ENCODE measurements around the gene MFSD1.

DNA sequence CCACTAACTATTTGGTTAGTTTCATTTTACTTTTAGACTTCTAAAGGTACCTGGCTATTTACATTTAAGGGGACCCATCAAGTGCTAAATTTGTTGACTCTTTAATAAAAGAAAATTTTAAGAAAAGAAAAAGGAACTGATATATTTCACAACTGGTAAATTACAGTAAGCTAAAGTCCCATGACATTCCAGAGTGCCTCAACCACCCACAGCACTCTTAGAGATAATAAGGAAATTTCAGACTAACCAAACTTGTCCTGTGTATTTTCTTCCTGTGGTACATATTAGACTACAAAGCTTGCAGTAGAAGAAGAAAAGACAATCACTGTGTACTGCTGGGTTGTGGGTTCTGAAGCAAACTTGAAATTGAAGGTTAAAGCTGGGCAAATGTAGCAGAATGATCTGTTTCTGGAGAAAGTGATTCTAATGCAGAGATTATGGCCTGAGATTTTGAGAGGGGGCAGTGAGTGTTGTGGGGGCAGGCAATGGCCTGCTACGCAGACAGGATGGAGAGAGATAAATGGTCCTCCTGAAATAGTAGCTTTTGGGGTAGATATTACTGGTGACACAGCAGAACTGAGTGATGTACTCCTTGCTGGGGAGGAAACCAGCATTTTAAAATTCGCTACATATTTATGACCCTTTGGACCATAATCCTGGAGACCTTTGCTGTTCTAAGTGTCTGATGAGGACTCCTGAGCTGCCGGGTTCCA lies 24.5 kb upstream of the MFSD1 start:
- TF ChIP-seq JUN (IDR thresholded peaks at IDR 0.05) (no peak), NR3C1 (IDR thresholded peaks at IDR 0.05) (no peak), TP53 (CRISPR knock-in tag; IDR thresholded peaks at IDR 0.05) (no peak), POLR2A (IDR thresholded peaks at IDR 0.05; ENCODE audit: low read length) (no peak)
- TF ChIP-seq, protein P1, sequence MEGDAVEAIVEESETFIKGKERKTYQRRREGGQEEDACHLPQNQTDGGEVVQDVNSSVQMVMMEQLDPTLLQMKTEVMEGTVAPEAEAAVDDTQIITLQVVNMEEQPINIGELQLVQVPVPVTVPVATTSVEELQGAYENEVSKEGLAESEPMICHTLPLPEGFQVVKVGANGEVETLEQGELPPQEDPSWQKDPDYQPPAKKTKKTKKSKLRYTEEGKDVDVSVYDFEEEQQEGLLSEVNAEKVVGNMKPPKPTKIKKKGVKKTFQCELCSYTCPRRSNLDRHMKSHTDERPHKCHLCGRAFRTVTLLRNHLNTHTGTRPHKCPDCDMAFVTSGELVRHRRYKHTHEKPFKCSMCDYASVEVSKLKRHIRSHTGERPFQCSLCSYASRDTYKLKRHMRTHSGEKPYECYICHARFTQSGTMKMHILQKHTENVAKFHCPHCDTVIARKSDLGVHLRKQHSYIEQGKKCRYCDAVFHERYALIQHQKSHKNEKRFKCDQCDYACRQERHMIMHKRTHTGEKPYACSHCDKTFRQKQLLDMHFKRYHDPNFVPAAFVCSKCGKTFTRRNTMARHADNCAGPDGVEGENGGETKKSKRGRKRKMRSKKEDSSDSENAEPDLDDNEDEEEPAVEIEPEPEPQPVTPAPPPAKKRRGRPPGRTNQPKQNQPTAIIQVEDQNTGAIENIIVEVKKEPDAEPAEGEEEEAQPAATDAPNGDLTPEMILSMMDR (IDR thresholded peaks at IDR 0.05): no peak

All from A549 (cell line).